HepG2 (cell line): ENCODE results near the gene IRAK3. TPM values are rescaled to one million over a fixed set of nuclear protein-coding genes. Genes with fewer than 3 reads are reported as not detected.

Experiments used
- ATAC-seq: fragments of 200-7000 bp; cut with Tn5 transposase; 3 replicates; pipeline ENCODE4 v1.9.1; 2020; ENCODE audit warnings: mild to moderate bottlenecking, moderate library complexity
- BruUV-seq: library from RNA; stranded (reverse); fragments of 400-500 nt; replicated peaks from 2 replicates; lab custom pipeline; 2021; lab: Mats Ljungman, UMichigan
- CTCF ChIA-PET: fragments of 300-600 bp; formaldehyde crosslinking; extraction: SDS; loops from one replicate; lab custom pipeline; 2021; ENCODE audit warnings: low total read pairs, inconsistent platforms, low intra/inter-chr PET ratio; lab: Yijun Ruan, JAX
- POLR2A ChIA-PET: fragments of 350-600 bp; sonication (Branson Sonifier 250); formaldehyde crosslinking; loops from one replicate; lab custom pipeline; 2020; ENCODE audit warnings: antibody characterized with exemption, inconsistent platforms; lab: Yijun Ruan, JAX
- DNase-seq: peaks from one replicate; pipeline ENCODE4 v3.0.0-alpha.2; 2015; ENCODE audit warnings: low spot score
- FAIRE-seq: peaks from 3 replicates; lab custom pipeline; 2011; peaks lifted over from hg19 to GRCh38; lab: Jason Lieb, UNC
- H2AFZ ChIP-seq: one replicate; pipeline ENCODE4 v1.6.1; 2011; ENCODE audit warnings: low read length, inconsistent platforms
- H3K27ac ChIP-seq: fragments of 300-600 bp; 3 replicates; pipeline ENCODE4 v1.8.0; 2011; ENCODE audit warnings: mixed run types, mild to moderate bottlenecking, mixed read lengths, low read length, inconsistent platforms; ENCODE audit not compliant: insufficient read depth; ENCODE audit errors: extremely low read length
- H3K27me3 ChIP-seq, 2 experiments: fragments of 200-600 bp in 1 of 2; 2 replicates in 1 of 2; 3 replicates in 1 of 2; pipeline versions ENCODE4 v1.6.0 to v1.8.0; 2011; ENCODE audit warnings: low read length in 2 of 2, mild to moderate bottlenecking in 2 of 2, moderate library complexity in 2 of 2, inconsistent platforms in 1 of 2; ENCODE audit not compliant: insufficient read depth in 2 of 2, control insufficient read depth in 1 of 2
- H3K36me3 ChIP-seq, 2 experiments: fragments of 200-600 bp in 1 of 2; replicated peaks in 1 of 2; 2 replicates in 1 of 2; 3 replicates in 1 of 2; pipeline versions ENCODE4 v1.5.1 to v1.8.0; 2011; ENCODE audit warnings: low read length in 2 of 2, inconsistent platforms in 1 of 2; ENCODE audit not compliant: insufficient read depth in 2 of 2, control insufficient read depth in 1 of 2
- H3K4me1 ChIP-seq: 2 replicates; pipeline ENCODE4 v1.5.1; 2012; ENCODE audit warnings: low read length, inconsistent platforms; ENCODE audit not compliant: insufficient read depth
- H3K4me2 ChIP-seq: 2 replicates; pipeline ENCODE4 v1.6.0; 2011; ENCODE audit warnings: low read depth, low read length, inconsistent platforms
- H3K4me3 ChIP-seq, 3 experiments: fragments of 200-600 bp in 1 of 3; sonication (generic), shearing (Covaris generic) in 1 of 3; replicated peaks in 1 of 3; 2 replicates each; pipeline ENCODE4 v1.5.1; 2011 to 2016; ENCODE audit warnings: low read length in 3 of 3, inconsistent platforms in 2 of 3, low read depth in 2 of 3, mild to moderate bottlenecking in 2 of 3, control low read depth in 1 of 3, mixed read lengths in 1 of 3; ENCODE audit not compliant: insufficient read depth in 1 of 3
- H3K79me2 ChIP-seq: one replicate; pipeline ENCODE4 v1.6.1; 2011; ENCODE audit warnings: low read length, inconsistent platforms; ENCODE audit not compliant: insufficient read depth
- H3K9ac ChIP-seq: 2 replicates; pipeline ENCODE4 v1.6.0; 2011; ENCODE audit warnings: mild to moderate bottlenecking, low read depth, low read length, inconsistent platforms; ENCODE audit not compliant: insufficient read depth
- H3K9me3 ChIP-seq: 2 replicates; pipeline ENCODE4 v1.5.1; 2012; ENCODE audit warnings: mild to moderate bottlenecking, low read length
- H4K20me1 ChIP-seq: 2 replicates; pipeline ENCODE4 v1.6.0; 2011; ENCODE audit warnings: inconsistent platforms, mild to moderate bottlenecking, low read length, moderate library complexity; ENCODE audit not compliant: insufficient read depth
- DNMT3B ChIP-seq: conservative IDR thresholded peaks from 2 replicates; pipeline ENCODE4 v1.6.1; 2016; ENCODE audit warnings: missing biosample characterization, control low read depth
- KDM4B ChIP-seq: sonication (generic); formaldehyde crosslinking; IDR thresholded peaks from 2 replicates; pipeline ENCODE4 v1.4.0; 2020; ENCODE audit warnings: missing genetic modification reagents
- MAFG ChIP-seq: sonication (generic); formaldehyde crosslinking; IDR thresholded peaks from 2 replicates; pipeline ENCODE4 v1.5.1; 2020; ENCODE audit warnings: mild to moderate bottlenecking, missing genetic modification reagents
- SP140L ChIP-seq: sonication (generic); formaldehyde crosslinking; IDR thresholded peaks from 2 replicates; pipeline ENCODE4 v1.4.0; 2020; ENCODE audit warnings: missing genetic modification reagents, borderline replicate concordance
- SSRP1 ChIP-seq: IDR thresholded peaks from 2 replicates; pipeline ENCODE4 v1.6.1; 2016; ENCODE audit warnings: control low read depth
- TP53 ChIP-seq: sonication (generic); formaldehyde crosslinking; conservative IDR thresholded peaks from 2 replicates; pipeline ENCODE4 v1.4.0; 2020; ENCODE audit warnings: missing genetic modification reagents
- ZBTB3 ChIP-seq: sonication (generic); formaldehyde crosslinking; IDR thresholded peaks from 2 replicates; pipeline ENCODE4 v1.4.0; 2020; ENCODE audit warnings: low read depth, mild to moderate bottlenecking, moderate library complexity, missing genetic modification reagents, borderline replicate concordance
- ZNF776 ChIP-seq: sonication (generic); formaldehyde crosslinking; IDR thresholded peaks from 2 replicates; pipeline ENCODE4 v1.4.0; 2020; ENCODE audit warnings: mild to moderate bottlenecking, missing genetic modification reagents
- WGBS: methylation state at CpG from one replicate; pipeline ENCODE4 v1.1.6; 2017; ENCODE audit warnings: low lambda C conversion rate; 5-methylcytosine and 5-hydroxymethylcytosine counted together
- in situ Hi-C: cut with HindIII; loops from 2 replicates; pipeline ENCODE4 v1.10.0; 2017; ENCODE audit warnings: low pct_unique_long_range_greater_than_20kb; ENCODE audit not compliant: extremely low pct_ligation_motif_present
- intact Hi-C: fragments of 100-400 bp; cut with micrococcal nuclease; formaldehyde crosslinking; loops from one replicate; pipeline ENCODE4 v1.10.0; 2022; ENCODE audit not compliant: unreplicated experiment
- polyA plus RNA-seq, 8 experiments: library from polyadenylated mRNA; depleted of rRNA in 3 of 8; stranded (reverse) in 7 of 8; unstranded in 1 of 8; fragments of >200 nt; fragmentation: Illumina TruSeq in 4 of 8; extraction: Trizol in 4 of 8; gene quantifications; 2 replicates each; pipeline versions ENCODE4 v1.2.1 to v1.2.3, GENCODE V29; 2011 to 2016; ENCODE audit warnings: low read depth in 4 of 8, missing spikeins in 1 of 8, mixed read lengths in 1 of 8; ENCODE audit not compliant: insufficient read depth in 1 of 8
- total RNA-seq, 5 experiments: library from RNA; depleted of rRNA; stranded (reverse); fragments of >200 nt; fragmentation: Illumina TruSeq; extraction: Trizol; gene quantifications; 2 replicates each; pipeline ENCODE4 v1.2.3, GENCODE V29; 2016; ENCODE audit warnings: low read depth in 1 of 5
- TF ChIP-seq, protein P1 (sequence below): sonication (generic); formaldehyde crosslinking; IDR thresholded peaks from 2 replicates; pipeline ENCODE4 v1.8.1; 2023; ENCODE audit warnings: missing genetic modification reagents, inconsistent platforms, borderline replicate concordance
- TF ChIP-seq, protein P2 (sequence below), 2 experiments: fragments of 450-650 bp in 1 of 2; sonication (generic) in 1 of 2; formaldehyde crosslinking in 1 of 2; IDR thresholded peaks; 2 replicates each; pipeline versions ENCODE4 v1.6.1 to v1.8.0; 2016 to 2022; ENCODE audit warnings: antibody characterized with exemption in 1 of 2, mild to moderate bottlenecking in 1 of 2, missing genetic modification reagents in 1 of 2
- TF ChIP-seq, protein P3 (sequence below): sonication (generic); formaldehyde crosslinking; IDR thresholded peaks from 2 replicates; pipeline ENCODE4 v1.5.0; 2020; ENCODE audit warnings: mild to moderate bottlenecking, low read depth, missing genetic modification reagents, borderline replicate concordance

Gene IRAK3
- total and polyA plus RNA-seq, 2 of the 13 experiments (the other 11 are each of a cell fraction or from before 2014, with no cell fraction given), result 0.01 TPM; not detected in 1

DNA sequence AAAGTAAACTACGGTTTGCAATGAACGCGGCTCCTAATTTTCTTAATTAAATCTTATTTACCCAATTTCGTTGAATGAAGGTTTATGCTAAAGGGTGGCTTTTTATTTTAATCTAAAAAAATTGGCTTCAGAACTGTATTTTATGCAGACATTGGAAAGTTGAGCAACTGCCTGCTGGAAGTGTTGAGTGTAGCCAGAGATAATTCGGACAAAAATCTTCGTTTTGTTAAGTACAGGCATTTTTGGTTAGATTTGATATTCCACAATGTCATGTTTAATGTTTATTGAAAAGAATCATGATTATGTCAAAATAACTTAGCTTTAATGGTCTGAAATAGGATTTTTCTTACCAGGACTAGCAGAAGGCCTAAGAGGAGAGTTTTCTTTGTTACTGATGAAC is 875 bp downstream of the IRAK3 start:
- no peak overlapping the region for H3K4me2 ChIP-seq
- no peak overlapping the region for H3K9ac ChIP-seq
- H3K27me3 ChIP-seq, result peaks cover 2 to 12% of the 10 kb centered on the region in 2 experiments; a peak in 2 of 5 replicates
- ChIA-PET CTCF (no interaction called here), POLR2A (no interaction called here)
- H3K79me2 ChIP-seq, result no peaks in the 10 kb centered on the region
- ATAC-seq (no peak), DNase-seq (no peak), FAIRE-seq (no peak)
- no peak overlapping the region for H2AFZ ChIP-seq
- H3K4me3 ChIP-seq, result no peak overlapping the region
- intact Hi-C loops, result no loop called here
- in situ Hi-C loops, result no loop called here
- no peaks in the 10 kb centered on the region for H3K4me1 ChIP-seq
- H3K27ac ChIP-seq, result no peak overlapping the region
- WGBS, result 65% methylated on average over 6 of the region's 6 CpGs
- no peaks in the 10 kb centered on the region for H3K9me3 ChIP-seq
- no TSS peak for BruUV-seq
- H3K36me3 ChIP-seq, result no peaks in the 10 kb centered on the region
- TF ChIP-seq DNMT3B, result no peak
- TF ChIP-seq KDM4B (CRISPR knock-in tag), result no peak
- TF ChIP-seq ZBTB3 (CRISPR knock-in tag), result no peak
- TF ChIP-seq, protein P1, sequence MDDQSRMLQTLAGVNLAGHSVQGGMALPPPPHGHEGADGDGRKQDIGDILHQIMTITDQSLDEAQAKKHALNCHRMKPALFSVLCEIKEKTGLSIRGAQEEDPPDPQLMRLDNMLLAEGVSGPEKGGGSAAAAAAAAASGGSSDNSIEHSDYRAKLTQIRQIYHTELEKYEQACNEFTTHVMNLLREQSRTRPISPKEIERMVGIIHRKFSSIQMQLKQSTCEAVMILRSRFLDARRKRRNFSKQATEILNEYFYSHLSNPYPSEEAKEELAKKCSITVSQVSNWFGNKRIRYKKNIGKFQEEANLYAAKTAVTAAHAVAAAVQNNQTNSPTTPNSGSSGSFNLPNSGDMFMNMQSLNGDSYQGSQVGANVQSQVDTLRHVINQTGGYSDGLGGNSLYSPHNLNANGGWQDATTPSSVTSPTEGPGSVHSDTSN (CRISPR knock-in tag), result no peak
- no peak for TF ChIP-seq ZNF776 (CRISPR knock-in tag)
- TF ChIP-seq SSRP1 (CRISPR knock-in tag), result no peak
- TF ChIP-seq, protein P2, sequence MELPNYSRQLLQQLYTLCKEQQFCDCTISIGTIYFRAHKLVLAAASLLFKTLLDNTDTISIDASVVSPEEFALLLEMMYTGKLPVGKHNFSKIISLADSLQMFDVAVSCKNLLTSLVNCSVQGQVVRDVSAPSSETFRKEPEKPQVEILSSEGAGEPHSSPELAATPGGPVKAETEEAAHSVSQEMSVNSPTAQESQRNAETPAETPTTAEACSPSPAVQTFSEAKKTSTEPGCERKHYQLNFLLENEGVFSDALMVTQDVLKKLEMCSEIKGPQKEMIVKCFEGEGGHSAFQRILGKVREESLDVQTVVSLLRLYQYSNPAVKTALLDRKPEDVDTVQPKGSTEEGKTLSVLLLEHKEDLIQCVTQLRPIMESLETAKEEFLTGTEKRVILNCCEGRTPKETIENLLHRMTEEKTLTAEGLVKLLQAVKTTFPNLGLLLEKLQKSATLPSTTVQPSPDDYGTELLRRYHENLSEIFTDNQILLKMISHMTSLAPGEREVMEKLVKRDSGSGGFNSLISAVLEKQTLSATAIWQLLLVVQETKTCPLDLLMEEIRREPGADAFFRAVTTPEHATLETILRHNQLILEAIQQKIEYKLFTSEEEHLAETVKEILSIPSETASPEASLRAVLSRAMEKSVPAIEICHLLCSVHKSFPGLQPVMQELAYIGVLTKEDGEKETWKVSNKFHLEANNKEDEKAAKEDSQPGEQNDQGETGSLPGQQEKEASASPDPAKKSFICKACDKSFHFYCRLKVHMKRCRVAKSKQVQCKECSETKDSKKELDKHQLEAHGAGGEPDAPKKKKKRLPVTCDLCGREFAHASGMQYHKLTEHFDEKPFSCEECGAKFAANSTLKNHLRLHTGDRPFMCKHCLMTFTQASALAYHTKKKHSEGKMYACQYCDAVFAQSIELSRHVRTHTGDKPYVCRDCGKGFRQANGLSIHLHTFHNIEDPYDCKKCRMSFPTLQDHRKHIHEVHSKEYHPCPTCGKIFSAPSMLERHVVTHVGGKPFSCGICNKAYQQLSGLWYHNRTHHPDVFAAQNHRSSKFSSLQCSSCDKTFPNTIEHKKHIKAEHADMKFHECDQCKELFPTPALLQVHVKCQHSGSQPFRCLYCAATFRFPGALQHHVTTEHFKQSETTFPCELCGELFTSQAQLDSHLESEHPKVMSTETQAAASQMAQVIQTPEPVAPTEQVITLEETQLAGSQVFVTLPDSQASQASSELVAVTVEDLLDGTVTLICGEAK (IDR thresholded peaks at IDR 0.05), result no peak
- TF ChIP-seq, protein P2 (CRISPR knock-in tag; IDR thresholded peaks at IDR 0.05), result no peak
- no peak for TF ChIP-seq SP140L (CRISPR knock-in tag)
- TF ChIP-seq, protein P3, sequence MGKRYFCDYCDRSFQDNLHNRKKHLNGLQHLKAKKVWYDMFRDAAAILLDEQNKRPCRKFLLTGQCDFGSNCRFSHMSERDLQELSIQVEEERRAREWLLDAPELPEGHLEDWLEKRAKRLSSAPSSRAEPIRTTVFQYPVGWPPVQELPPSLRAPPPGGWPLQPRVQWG (CRISPR knock-in tag), result no peak
- TF ChIP-seq TP53 (CRISPR knock-in tag), result no peak
- no peak for TF ChIP-seq MAFG (CRISPR knock-in tag)
- H4K20me1 ChIP-seq, result no peaks in the 10 kb centered on the region
